Kidney (tissue), 14 donors: Measurements from ENCODE around the gene WWOX. TPM values are rescaled to one million over a fixed set of nuclear protein-coding genes. Genes with fewer than 3 reads are reported as not detected.

Source experiments
- DNase-seq, 5 donors: peaks; one replicate each; pipeline ENCODE4 v3.0.0-alpha.2; 2013 to 2020
- FAIRE-seq: peaks from 2 replicates; lab custom pipeline; 2012; peaks lifted over from hg19 to GRCh38; lab: Jason Lieb, UNC
- H3K27ac ChIP-seq, 2 donors: one replicate each; pipeline ENCODE4 v1.7.0; 2013; ENCODE audit warnings: low read depth in 2 of 2, low read length in 2 of 2, inconsistent platforms in 1 of 2
- H3K27me3 ChIP-seq: one replicate; pipeline ENCODE4 v1.7.1; 2013; ENCODE audit warnings: low read length, inconsistent platforms; ENCODE audit not compliant: control insufficient read depth, insufficient read depth
- H3K36me3 ChIP-seq, 3 donors: one replicate each; pipeline versions ENCODE4 v1.7.0 to v1.7.1; 2013; ENCODE audit warnings: low read length in 3 of 3, control low read depth in 1 of 3, inconsistent platforms in 1 of 3; ENCODE audit not compliant: insufficient read depth in 3 of 3, control insufficient read depth in 2 of 3
- H3K4me1 ChIP-seq, 3 donors: one replicate each; pipeline versions ENCODE4 v1.7.0 to v1.7.1; 2013; ENCODE audit warnings: low read length in 3 of 3, inconsistent platforms in 1 of 3, low read depth in 1 of 3; ENCODE audit not compliant: control insufficient read depth in 2 of 3, insufficient read depth in 2 of 3
- H3K4me3 ChIP-seq, 3 donors: one replicate each; pipeline versions ENCODE4 v1.7.0 to v1.8.1; 2013; ENCODE audit warnings: low read length in 3 of 3, control low read depth in 1 of 3, inconsistent platforms in 1 of 3
- H3K9ac ChIP-seq, 3 donors: one replicate each; pipeline versions ENCODE4 v1.7.0 to v1.7.1; 2013; ENCODE audit warnings: low read length in 3 of 3, control low read depth in 1 of 3, inconsistent platforms in 1 of 3
- H3K9me3 ChIP-seq, 3 donors: one replicate each; pipeline versions ENCODE4 v1.7.0 to v1.7.1; 2013; ENCODE audit warnings: low read length in 3 of 3, control low read depth in 1 of 3, inconsistent platforms in 1 of 3; ENCODE audit not compliant: control insufficient read depth in 2 of 3, insufficient read depth in 1 of 3
- CTCF ChIP-seq: IDR thresholded peaks from 3 replicates; pipeline ENCODE4 v1.5.1; 2012; ENCODE audit warnings: mild to moderate bottlenecking, moderate library complexity, borderline replicate concordance; ENCODE audit not compliant: insufficient read depth; ENCODE audit errors: extremely low read depth
- intact Hi-C: fragments of 100-400 bp; cut with DNase I; formaldehyde crosslinking; loops from one replicate; pipeline ENCODE4 v1.11.1; 2022
- polyA plus RNA-seq: library from polyadenylated mRNA; stranded (reverse); fragments of 350-450 nt; fragmentation: Illumina TruSeq; extraction: RNeasy Lipid Tissue Mini Kit (QIAGEN cat#74804); gene quantifications from one replicate; pipeline ENCODE4 v1.2.3, GENCODE V29; 2014; ENCODE audit warnings: low read depth, low replicate concordance; ENCODE audit not compliant: insufficient read depth
- total RNA-seq: library from RNA; stranded (reverse); fragmentation: NEBNext Ultra II Directional; extraction: Animal tissue kit (Norgen Biotek cat#: 25700); gene quantifications from one replicate; pipeline ENCODE4 v1.2.1, GENCODE V29; 2021
- donor health status: control.
- donor health status: control.
- donor health status: control.
- donor health status: control.
- donor health status: control.
- donor health status: DM: yes; HTN: yes; CAD: no.
- donor health status: Normal renal cell carcinoma (clear cell type).

The WWOX gene
- total and polyA plus RNA-seq, 2 donors from 2014 or later = 22.5 to 30.3 TPM

GRCh38 chr16:78906135-78906534, 806.7 kb downstream of the WWOX start:
- no peaks in the 10 kb centered on the region for H3K27me3 ChIP-seq
- intact Hi-C loops = no loop called here
- TF ChIP-seq CTCF = no peak
- H3K36me3 ChIP-seq = no peaks in the 10 kb centered on the region
- no peak overlapping the region for H3K9ac ChIP-seq
- no peaks in the 10 kb centered on the region for H3K9me3 ChIP-seq
- H3K4me3 ChIP-seq = no peak overlapping the region
- DNase-seq (no peak), FAIRE-seq (no peak)
- no peaks in the 10 kb centered on the region for H3K4me1 ChIP-seq
- H3K27ac ChIP-seq = no peak overlapping the region

- H3K9ac ChIP-seq = no peak overlapping the region
- TF ChIP-seq CTCF = no peak
- no peaks in the 10 kb centered on the region for H3K36me3 ChIP-seq
- H3K27me3 ChIP-seq = no peaks in the 10 kb centered on the region
- FAIRE-seq = no peak
- intact Hi-C loops = no loop called here
- no peaks in the 10 kb centered on the region for H3K9me3 ChIP-seq
- no peaks in the 10 kb centered on the region for H3K4me1 ChIP-seq
- no peak overlapping the region for H3K4me3 ChIP-seq
- DNase-seq = peak in 3 of 5 donors; percentile 14 to 69 (median 58)
- no peak overlapping the region for H3K27ac ChIP-seq
Observed at GRCh38 chr16:78909226-78909625, 809.8 kb downstream of the WWOX start.

DNA sequence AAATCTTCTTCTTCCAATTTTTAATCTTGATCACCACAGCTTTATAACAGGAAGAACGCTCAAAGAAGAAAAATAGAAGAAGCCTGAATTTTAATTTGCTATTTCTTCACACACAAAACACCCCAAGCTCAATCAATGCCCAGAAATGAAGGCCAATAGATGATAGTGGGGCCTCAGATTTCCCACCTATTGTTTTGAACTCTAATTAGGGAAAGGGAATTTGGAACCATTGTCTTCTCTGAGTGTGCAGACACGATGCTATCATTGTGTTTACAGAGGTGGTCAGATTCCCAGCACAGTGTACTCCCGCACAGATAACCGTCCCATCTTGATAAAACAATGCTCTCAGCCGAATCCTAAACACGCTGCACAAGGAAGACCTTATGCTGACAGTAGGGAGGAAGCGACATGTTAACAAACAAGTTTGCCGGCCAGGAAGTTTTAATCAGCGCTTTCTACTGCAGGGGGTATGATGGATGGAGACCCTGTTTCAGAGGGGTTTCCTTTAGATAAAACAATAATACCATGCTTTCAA, 816.4 kb downstream of the WWOX start:
- no peak overlapping the region for H3K9ac ChIP-seq
- FAIRE-seq (no peak), DNase-seq (peak in 1 of 5 donors; percentile 28)
- H3K4me3 ChIP-seq = no peak overlapping the region
- H3K27me3 ChIP-seq = no peaks in the 10 kb centered on the region
- H3K4me1 ChIP-seq = no peaks in the 10 kb centered on the region
- no peak overlapping the region for H3K27ac ChIP-seq
- no peak for TF ChIP-seq CTCF
- no peaks in the 10 kb centered on the region for H3K36me3 ChIP-seq
- H3K9me3 ChIP-seq = no peaks in the 10 kb centered on the region
- intact Hi-C loops = no loop called here

GRCh38 chr16:78916928-78917545, 817.6 kb downstream of the WWOX start:
- Histone ChIP-seq H3K27ac (no peak overlapping the region), H3K4me3 (no peak overlapping the region), H3K4me1 (no peaks in the 10 kb centered on the region), H3K9me3 (peaks cover 0 to 5% (median 0%) of the 10 kb centered on the region in 3 donors), H3K27me3 (no peaks in the 10 kb centered on the region), H3K36me3 (no peaks in the 10 kb centered on the region), H3K9ac (no peak overlapping the region)
- TF ChIP-seq CTCF = no peak
- FAIRE-seq (no peak), DNase-seq (no peak)
- intact Hi-C loops = no loop called here
